Stimulated activated CD8-positive, alpha-beta memory T cell treated with anti-CD3 and anti-CD28 coated beads, Interleukin-4, amount 100 ng/mL, for 48 hours (primary cell): ENCODE results near the gene TRIM24.

Experiments used
- DNase-seq: peaks from one replicate; pipeline ENCODE4 v3.0.0-alpha.2; 2020

The TRIM24 gene

GRCh38 chr7:138584283-138584682 lies 124.2 kb downstream of the TRIM24 start:
- DNase-seq = no peak

- no peak for DNase-seq
Observed at GRCh38 chr7:138584696-138585095, 124.6 kb downstream of the TRIM24 start.

DNA sequence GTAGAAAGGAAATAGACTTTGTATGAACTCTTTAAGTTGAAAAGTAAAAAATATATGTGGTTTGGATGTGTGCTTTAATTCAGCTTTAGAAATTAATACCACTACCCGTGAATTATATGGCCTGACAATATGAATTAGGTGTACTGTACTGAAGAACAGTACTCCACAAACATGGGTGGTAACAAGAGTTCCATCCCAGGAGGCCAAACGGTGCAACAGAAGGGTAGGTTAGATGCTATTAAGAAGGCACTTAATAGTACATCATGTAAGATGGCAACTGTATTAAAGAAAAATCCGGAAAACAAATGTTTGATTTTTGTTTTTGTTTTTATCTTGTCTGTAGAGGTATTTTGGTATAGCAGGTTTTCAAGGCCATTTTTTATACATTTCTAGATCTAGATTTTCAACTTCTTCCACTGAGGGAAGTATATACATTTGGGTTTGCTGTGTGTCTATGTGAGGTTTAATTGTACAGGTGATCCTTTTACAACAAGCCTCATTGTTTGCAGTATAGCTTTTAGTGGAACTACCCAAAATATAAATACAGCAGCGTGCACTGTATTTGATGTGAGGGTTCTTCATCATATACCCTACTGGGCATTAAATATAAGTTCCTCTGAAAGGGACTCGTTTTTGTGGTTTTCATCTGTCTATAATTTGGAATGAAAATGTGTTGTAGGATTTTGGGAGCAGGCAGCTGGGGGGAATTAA lies 125.4 kb downstream of the TRIM24 start:
- DNase-seq = no peak

DNA sequence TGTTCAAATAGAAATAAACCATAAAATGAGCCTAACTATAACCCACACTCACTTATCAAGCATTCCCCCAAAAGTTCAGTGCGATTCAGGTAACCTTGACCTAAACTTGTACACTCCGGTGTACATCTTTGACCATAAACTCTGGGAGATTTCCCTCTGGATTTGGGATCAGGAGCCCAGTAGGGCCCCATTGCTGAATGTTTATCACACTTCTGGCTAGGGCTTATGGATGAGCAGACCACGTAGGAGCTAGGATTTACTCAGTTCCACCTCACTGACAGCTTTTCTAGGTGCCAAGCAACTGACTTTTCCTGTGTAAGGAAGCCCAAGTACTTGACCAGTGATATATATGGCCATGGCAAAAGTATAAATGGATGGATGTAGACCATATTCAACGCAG lies 127.4 kb downstream of the TRIM24 start:
- DNase-seq = no peak

- DNase-seq = no peak
Observed at GRCh38 chr7:138588986-138589385, 128.9 kb downstream of the TRIM24 start.

DNA sequence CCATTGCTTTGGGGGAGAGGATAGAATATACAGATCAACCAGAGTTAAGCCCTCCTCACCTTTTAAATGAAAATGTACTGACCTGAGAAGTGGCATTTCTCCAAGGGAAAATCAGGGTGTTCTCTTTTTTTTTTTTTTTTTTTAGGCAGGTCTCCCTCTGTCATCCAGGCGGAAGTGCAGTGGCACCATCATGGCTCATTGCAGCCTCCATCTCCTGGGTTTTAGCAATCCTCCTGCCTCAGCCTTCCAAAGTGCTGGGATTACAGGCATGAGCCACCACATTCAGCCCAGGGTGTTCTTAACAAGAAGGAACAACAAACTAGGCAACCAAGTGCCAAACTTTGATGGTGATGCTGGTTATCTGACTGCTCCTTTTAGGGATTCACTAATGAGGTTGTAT lies 130.1 kb downstream of the TRIM24 start:
- DNase-seq = no peak

- no peak for DNase-seq
Observed at GRCh38 chr7:138595454-138595853, 135.4 kb downstream of the TRIM24 start.

DNA sequence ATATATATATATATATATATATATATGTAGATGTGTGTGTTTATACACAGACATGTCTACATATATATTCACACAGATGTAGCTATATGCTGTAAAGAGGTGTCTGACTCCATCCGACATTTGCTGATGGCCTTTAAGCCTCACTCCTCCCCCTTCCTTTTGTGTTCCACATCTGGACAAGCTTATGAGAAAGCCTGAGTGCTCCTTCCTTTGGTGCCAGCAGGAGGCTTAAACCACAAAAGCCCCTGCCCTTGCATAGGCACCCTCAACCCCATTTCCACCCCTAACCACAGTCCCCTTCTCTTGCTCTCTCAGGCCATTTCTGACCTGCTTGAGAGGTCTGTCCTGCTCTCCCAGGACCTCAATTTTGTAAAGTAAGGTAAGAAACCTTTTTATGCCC lies 142.4 kb downstream of the TRIM24 start:
- no peak for DNase-seq

DNA sequence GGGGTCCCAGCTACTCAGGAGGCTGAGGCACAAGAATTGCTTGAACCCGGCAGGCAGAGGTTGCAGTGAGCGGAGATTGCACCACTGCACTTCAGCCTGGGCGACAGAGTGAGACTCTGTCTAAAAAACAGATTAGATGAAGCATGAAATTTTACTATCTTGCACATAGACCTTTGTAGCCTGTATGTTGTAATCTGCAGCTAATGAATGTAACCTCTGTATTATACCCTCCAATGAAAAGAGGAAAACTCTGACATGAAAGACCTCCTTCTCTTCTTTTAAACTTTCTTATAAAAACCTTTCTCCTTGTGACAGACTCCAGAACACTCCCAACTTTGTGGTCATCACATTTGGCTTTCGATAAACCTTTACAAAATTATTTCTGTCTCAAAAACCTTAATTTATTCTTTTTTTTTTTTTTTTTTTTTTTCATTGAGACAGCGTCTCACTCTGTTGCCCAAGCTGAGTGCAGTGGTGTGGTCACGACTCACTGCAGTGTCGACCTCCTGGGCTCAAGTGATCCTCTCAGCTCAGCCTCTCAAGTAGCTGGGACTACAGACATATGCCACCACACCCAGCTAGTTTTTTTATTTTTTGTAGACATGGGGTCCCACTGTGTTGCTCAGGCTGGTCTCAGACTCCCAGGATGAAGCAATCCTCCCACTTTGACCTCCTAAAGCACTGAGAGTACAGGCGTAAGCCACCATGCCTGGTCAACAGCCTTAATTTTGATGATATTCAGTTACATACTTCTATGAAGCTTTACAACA lies 143.7 kb downstream of the TRIM24 start:
- DNase-seq = no peak

DNA sequence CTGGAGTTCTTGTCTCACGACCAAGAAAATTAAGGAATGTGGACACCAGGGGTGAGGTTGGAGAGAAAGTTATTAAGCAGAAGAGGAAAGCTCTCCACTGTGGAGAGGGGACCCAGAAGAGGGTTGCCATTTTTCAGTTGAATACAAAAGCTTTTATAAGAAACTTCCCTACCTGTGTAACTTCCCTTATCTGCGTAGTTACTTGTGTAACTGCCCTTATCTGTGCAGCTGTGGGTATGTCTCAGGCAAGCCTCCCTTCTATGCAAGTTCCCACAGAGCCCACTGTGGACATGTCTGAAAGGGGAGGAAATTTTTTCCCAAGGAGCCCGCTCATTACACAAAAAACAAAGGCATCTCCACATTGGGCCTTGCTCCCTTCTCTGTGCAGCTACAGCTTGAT lies 146.2 kb downstream of the TRIM24 start:
- DNase-seq = no peak

DNA sequence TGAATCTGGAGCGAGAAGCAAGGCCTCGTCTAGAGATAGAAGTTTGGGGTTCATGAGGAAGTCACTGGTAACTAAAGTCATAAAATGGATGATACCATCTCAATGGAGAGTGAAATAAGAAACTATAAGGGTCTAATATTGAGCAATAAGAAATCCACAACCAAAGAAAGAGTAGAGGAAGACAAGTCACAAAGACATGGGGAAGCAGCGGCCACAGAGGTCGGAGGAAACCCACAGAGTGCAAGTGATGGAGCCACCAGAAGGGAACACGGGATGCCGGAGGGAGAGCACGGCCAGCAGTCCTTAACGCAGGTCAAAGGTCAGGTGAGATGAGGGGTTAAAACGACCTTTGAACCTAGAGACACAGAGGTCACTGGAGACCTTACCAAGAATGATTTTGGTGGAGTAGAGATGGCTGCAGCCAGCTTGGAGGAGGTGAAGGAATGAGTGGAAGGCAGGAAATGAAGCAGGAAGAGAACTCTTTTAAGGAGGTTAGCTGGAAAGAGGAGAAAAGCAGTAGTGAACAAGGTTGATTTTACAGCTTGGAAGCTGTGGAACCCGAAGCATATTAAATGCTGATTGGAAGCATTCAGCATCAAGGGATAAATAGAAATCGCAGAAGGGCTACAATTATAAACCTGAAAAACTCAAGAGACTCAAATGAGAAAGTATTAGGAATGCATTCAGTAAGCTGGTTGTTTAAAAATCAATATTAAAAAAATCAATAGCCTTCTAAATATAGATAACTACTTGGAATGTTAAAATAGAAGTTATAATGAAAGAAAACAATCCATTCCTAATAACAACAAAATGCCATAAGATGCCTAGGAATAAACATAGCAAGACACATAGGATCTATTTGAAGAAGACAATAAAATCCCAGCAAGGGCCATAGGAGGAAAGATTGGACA lies 147.4 kb downstream of the TRIM24 start:
- DNase-seq = no peak

DNA sequence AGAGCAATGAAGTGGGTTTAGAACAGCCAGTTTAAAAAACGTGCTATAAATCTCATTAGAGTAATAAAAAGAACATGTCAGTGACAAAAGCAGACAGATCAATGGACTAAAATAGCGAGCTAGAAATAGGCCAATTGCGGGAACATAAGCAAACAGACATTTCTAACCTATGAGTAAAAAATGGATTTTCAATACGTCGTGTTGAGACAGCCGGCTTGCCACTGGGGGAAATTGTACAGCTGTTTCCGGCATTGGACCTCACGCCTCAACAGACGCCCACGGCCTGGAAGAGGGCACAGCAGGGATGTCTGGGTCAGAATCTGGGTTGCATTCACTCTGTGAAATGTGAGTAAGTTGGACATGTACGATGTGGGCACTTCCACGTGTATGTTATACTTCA lies 148.2 kb downstream of the TRIM24 start:
- DNase-seq = peak; percentile 39

GRCh38 chr7:138610671-138611170 lies 150.7 kb downstream of the TRIM24 start:
- DNase-seq = no peak

- DNase-seq = no peak
Observed at GRCh38 chr7:138613630-138614029, 153.6 kb downstream of the TRIM24 start.

DNA sequence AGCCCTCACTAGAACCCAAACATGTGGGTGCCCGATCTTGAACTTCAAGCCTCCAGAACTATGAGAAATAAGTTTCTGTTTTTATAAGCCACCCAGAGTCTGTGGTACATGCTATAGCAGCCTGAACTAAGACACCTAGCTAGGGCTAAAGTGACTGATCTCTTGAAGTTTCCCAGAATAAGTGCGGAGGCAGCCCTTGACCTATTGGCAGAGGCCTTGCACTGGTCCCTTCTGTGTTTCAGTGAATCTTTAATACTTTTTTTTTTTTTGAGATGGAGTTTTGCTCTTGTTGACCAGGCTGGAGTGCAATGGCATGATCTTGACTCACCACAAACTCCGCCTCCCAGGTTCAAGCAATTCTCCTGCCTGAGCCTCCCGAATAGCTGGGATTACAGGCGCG lies 156.0 kb downstream of the TRIM24 start:
- DNase-seq = no peak

DNA sequence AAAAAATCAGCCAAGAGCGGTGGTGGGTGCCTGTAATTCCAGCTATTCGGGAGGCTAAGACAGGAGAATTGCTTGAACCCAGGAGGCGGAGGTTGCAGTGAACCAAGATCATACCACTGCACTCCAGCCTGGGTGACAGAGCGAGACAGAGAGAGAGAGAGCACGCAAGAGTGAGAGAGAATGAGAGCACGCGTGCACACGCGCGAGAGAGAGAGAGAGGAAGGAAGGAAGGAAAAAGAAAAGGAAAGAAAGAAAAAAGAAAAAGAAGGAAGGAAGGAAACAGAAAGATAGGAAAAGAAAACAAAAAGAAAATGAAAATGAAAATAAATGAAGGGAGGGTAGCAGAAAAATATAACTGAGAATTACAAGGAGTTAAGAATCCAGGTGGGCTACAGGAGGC lies 158.4 kb downstream of the TRIM24 start:
- no peak for DNase-seq

DNA sequence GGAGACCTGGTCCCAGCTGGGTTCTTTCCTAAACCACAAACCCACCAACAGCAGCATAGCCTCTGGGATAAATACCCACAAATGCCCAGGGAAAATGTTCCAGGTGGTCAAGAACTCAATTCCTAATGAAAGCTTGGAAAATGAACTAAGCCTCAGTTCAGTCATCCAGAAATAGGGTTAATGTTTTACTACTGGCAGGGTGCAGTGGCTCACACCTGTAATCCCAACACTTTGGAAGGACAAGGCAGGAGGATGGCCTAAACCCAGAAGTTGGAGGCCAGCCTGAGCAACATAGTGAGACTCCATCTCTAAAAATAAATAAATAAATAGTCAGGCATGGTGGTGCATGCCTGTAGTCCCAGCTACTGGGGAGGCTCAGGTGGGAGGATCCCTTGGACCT lies 158.9 kb downstream of the TRIM24 start:
- no peak for DNase-seq

- no peak for DNase-seq
Observed at GRCh38 chr7:138622841-138623240, 162.8 kb downstream of the TRIM24 start.

DNA sequence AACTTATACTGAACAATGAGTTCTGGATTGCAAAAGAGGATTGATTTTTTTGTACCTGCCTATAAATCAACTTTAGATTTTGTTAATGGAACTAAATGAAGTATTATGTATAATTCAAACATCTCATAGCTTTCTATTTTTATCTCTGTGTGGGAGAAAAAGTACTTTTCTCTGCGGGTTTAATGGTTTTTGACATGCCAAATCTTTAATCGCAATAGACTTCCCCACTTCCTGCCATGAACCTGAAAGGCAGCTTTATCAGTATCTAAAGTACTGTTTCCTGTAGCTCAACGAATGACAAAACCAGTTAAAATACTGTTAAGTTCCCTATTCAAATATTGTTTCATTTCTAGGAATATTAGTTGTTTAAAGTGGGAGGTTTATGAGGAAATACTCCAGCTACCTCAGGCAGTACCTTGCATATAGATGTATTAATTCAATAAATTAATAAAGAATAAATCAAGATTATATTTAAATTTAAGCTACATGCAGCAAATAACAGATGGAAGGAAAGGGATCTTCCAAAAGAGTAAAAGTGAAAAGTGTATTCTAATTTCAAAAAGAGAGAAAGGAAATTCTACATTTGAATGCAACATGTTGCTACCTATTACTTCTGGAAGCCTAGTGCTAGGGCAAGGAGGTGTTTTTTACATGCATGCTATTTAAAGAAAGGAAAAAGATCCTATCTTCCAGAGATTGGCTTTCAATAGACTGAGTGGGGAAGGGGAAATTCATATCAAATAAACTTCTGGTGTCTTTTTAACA lies 165.2 kb downstream of the TRIM24 start:
- DNase-seq = no peak

GRCh38 chr7:138625849-138626230 lies 165.8 kb downstream of the TRIM24 start:
- peak; percentile 31 for DNase-seq

DNA sequence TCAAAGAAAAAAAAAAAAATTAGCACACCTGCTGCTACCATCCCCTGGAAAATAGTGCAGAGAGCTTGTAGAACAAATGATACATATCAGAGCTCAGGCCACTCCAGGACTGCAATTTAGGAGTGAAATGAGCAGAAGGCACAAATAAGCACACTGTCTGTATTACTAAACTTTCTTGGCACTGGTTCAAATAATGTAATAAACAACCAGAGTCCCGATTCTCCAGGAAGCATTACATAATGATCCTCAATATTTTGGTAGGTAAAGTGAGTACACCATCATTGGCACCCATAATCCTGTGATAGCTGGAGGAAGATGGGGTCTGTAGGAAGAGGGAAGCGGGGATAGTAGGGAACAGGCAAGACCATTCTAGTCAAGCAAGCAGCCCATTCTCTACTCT lies 166.8 kb downstream of the TRIM24 start:
- no peak for DNase-seq

DNA sequence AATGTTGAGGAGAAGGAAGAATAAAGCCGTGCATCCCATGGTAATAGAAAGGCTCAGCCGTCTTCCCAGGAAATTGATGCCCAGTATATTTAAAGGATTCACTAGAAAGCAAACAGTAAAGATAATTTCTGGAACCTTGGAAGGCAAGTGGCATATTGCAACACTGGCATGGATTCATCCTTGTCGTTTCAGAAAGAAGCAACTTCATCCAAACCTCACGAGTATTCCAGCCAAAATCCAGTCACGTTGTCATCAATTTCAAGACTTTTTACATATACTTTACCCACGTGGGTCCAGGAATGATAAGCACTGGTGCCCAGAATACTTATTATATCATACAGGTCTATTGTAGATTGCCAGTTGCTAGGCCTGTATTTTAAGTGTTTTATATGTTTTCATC lies 167.3 kb downstream of the TRIM24 start:
- no peak for DNase-seq
